DOHH2 (cell line): ENCODE data around the gene ARL15.

Experiments
- H3F3A ChIP-seq: fragments of 200-600 bp; sonication (generic), shearing (Covaris generic); 2 replicates; pipeline ENCODE4 v1.6.0; 2016; ENCODE audit warnings: antibody characterized with exemption, mild to moderate bottlenecking; ENCODE audit not compliant: control insufficient read depth, insufficient read depth
- H3K27ac ChIP-seq: fragments of 200-600 bp; sonication (generic); 2 replicates; pipeline ENCODE4 v1.5.1; 2014; ENCODE audit warnings: low read depth, mild to moderate bottlenecking, low read length, moderate library complexity
- H3K27me3 ChIP-seq: fragments of 200-600 bp; sonication (generic); 2 replicates; pipeline ENCODE4 v1.6.1; 2014; ENCODE audit warnings: mild to moderate bottlenecking, low read length, mixed read lengths; ENCODE audit not compliant: control insufficient read depth
- H3K36me3 ChIP-seq: fragments of 200-600 bp; sonication (generic); 2 replicates; pipeline ENCODE4 v1.6.1; 2014; ENCODE audit warnings: mild to moderate bottlenecking, low read length, moderate library complexity, mixed read lengths; ENCODE audit not compliant: control insufficient read depth
- H3K4me1 ChIP-seq: fragments of 200-600 bp; sonication (generic); 2 replicates; pipeline ENCODE4 v1.6.1; 2014; ENCODE audit warnings: mild to moderate bottlenecking, low read length, mixed read lengths; ENCODE audit not compliant: control insufficient read depth
- H3K4me2 ChIP-seq: fragments of 200-600 bp; sonication (generic); 2 replicates; pipeline ENCODE4 v1.6.0; 2014; ENCODE audit warnings: mild to moderate bottlenecking, low read length, moderate library complexity
- H3K4me3 ChIP-seq: fragments of 200-600 bp; sonication (generic); 2 replicates; pipeline ENCODE4 v1.5.1; 2014; ENCODE audit warnings: mild to moderate bottlenecking, low read length, mixed read lengths
- H3K79me2 ChIP-seq: fragments of 200-600 bp; sonication (generic); 2 replicates; pipeline ENCODE4 v1.6.1; 2014; ENCODE audit warnings: mild to moderate bottlenecking, low read length, mixed read lengths; ENCODE audit not compliant: control insufficient read depth
- H3K9me2 ChIP-seq: fragments of 200-600 bp; sonication (generic); replicated peaks from 2 replicates; pipeline ENCODE4 v1.6.1; 2014; ENCODE audit warnings: mild to moderate bottlenecking, low read length, mixed read lengths; ENCODE audit not compliant: control insufficient read depth
- H3K9me3 ChIP-seq: fragments of 200-600 bp; sonication (generic); 2 replicates; pipeline ENCODE4 v1.6.1; 2014; ENCODE audit warnings: antibody characterized with exemption, low read length, mixed read lengths; ENCODE audit not compliant: control insufficient read depth, insufficient read depth
- H4K20me1 ChIP-seq: fragments of 200-600 bp; sonication (generic); 2 replicates; pipeline ENCODE4 v1.6.0; 2014; ENCODE audit warnings: low read depth, mild to moderate bottlenecking, antibody characterized with exemption, low read length, moderate library complexity; ENCODE audit not compliant: control insufficient read depth, insufficient read depth
- CTCF ChIP-seq: fragments of 200-600 bp; sonication (generic); IDR thresholded peaks from one replicate; pipeline ENCODE4 v1.5.1; 2014; ENCODE audit warnings: antibody characterized with exemption, mild to moderate bottlenecking, low read depth, low read length; ENCODE audit not compliant: poor library complexity, severe bottlenecking
- EZH2phosphoT487 ChIP-seq: fragments of 200-600 bp; sonication (generic); IDR thresholded peaks from 2 replicates; pipeline ENCODE4 v1.6.1; 2017; ENCODE audit warnings: borderline replicate concordance, mild to moderate bottlenecking, antibody characterized with exemption, low read length, moderate library complexity, mixed read lengths

ARL15 gene

GRCh38 chr5:54184806-54185205, 125.6 kb downstream of the ARL15 start:
- Histone ChIP-seq H3K4me2 (no peak overlapping the region), H3K9me3 (no peaks in the 10 kb centered on the region), H3K27ac (no peak overlapping the region), H3K36me3 (no peaks in the 10 kb centered on the region), H3F3A (no peaks in the 10 kb centered on the region), H3K4me3 (no peak overlapping the region), H3K4me1 (peaks cover 11% of the 10 kb centered on the region), H3K27me3 (no peaks in the 10 kb centered on the region), H4K20me1 (no peaks in the 10 kb centered on the region), H3K79me2 (no peaks in the 10 kb centered on the region), H3K9me2 (no peaks in the 10 kb centered on the region)
- no peak for TF ChIP-seq EZH2phosphoT487
- no peak for TF ChIP-seq CTCF

GRCh38 chr5:54180630-54181031, 129.7 kb downstream of the ARL15 start:
- Histone ChIP-seq H3K4me3 (no peak overlapping the region), H4K20me1 (no peaks in the 10 kb centered on the region), H3K27ac (no peak overlapping the region), H3F3A (no peaks in the 10 kb centered on the region), H3K9me3 (no peaks in the 10 kb centered on the region), H3K36me3 (no peaks in the 10 kb centered on the region), H3K4me2 (no peak overlapping the region), H3K27me3 (no peaks in the 10 kb centered on the region), H3K79me2 (no peaks in the 10 kb centered on the region), H3K9me2 (no peaks in the 10 kb centered on the region), H3K4me1 (no peaks in the 10 kb centered on the region)
- TF ChIP-seq EZH2phosphoT487 (no peak), CTCF (no peak)

DNA sequence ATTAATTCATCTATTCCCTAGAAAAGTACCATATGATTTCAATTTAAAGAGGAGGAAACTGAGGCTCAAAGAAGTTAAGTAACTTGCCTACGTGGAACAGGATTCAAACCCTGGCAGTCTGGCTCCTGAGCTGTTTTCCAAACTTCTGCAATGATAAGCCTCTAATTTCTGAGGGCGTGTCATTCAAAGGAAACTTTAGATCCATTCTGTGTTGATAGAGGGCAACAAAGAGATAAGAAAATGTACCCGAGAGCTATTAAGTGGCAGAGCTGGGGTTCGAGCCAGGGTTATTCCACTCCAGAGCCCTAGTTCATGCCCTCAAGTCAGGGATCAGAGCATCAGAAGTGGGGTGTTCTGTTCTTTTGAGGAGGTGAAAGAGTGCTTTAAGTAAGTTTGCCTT, 131.4 kb downstream of the ARL15 start:
- no peak overlapping the region for H3K4me2 ChIP-seq
- H3K9me2 ChIP-seq: no peaks in the 10 kb centered on the region
- no peaks in the 10 kb centered on the region for H3K79me2 ChIP-seq
- no peaks in the 10 kb centered on the region for H3K4me1 ChIP-seq
- H3K4me3 ChIP-seq: no peak overlapping the region
- no peaks in the 10 kb centered on the region for H3K27me3 ChIP-seq
- no peaks in the 10 kb centered on the region for H4K20me1 ChIP-seq
- H3K9me3 ChIP-seq: no peaks in the 10 kb centered on the region
- H3K27ac ChIP-seq: no peak overlapping the region
- H3K36me3 ChIP-seq: no peaks in the 10 kb centered on the region
- TF ChIP-seq CTCF (no peak), EZH2phosphoT487 (no peak)
- H3F3A ChIP-seq: no peaks in the 10 kb centered on the region

DNA sequence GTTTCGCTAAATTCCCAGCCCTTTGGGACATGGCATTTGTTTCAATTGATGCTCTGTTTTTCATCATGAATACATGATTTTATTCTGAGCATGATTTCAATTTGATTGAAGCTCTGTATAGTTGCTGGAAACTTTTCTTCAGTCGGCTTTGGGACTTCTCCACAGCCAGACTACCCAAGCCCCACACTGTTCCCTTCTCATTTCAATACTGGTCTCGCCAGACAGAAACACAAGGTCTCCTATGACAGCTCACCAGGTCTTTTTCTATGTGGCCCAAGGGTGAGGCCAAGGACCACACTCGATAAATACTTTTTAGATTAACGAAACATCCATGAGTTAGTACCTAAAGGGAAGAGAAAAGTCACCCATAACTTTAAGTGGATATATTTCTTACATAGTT, 132.2 kb downstream of the ARL15 start:
- Histone ChIP-seq H3F3A (no peaks in the 10 kb centered on the region), H3K9me2 (no peaks in the 10 kb centered on the region)

More for the DNA sequence above, 132.2 kb downstream of the ARL15 start:
- Histone ChIP-seq H3K27me3 (no peaks in the 10 kb centered on the region), H3K36me3 (no peaks in the 10 kb centered on the region), H3K9me3 (no peaks in the 10 kb centered on the region), H4K20me1 (no peaks in the 10 kb centered on the region), H3K27ac (no peak overlapping the region), H3K4me1 (no peaks in the 10 kb centered on the region), H3K4me2 (no peak overlapping the region), H3K79me2 (no peaks in the 10 kb centered on the region), H3K4me3 (no peak overlapping the region)
- TF ChIP-seq EZH2phosphoT487: no peak
- no peak for TF ChIP-seq CTCF
